ENCODE results near the gene COL8A1.
"Not testable (repeated sequence)": the region's sequence is repeated elsewhere in the genome, so short reads cannot be mapped to it uniquely, and the experiment has no call there.

Gene COL8A1

DNA sequence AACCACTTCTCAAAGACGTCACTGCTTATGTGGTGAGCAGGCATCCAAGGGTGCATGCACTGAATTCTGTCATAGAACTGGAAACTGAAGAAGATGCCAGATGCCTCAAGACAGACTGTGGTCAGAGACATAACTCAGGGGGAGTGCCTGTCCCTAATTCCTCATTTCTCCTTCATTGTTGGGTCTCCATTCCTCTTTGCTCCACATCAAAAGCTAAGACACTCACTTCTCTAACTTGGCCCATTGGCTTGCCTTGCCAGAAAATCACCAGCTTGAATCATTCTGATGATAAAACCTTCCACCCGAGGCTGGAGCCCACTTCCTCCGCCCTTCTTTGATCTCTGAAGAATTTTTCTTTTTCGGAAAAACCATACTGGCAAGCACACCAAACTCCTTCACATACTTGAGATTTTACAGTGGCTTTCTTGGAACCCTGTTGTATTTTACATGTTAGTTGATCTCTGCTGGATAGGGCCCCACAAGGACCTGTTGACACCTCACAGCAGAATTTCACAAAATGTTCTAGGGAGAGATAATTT lies 69.9 kb downstream of the COL8A1 start:
- DNase-seq (ENCODE audit: low spot score) (no peak), FAIRE-seq (no peak)

DNA sequence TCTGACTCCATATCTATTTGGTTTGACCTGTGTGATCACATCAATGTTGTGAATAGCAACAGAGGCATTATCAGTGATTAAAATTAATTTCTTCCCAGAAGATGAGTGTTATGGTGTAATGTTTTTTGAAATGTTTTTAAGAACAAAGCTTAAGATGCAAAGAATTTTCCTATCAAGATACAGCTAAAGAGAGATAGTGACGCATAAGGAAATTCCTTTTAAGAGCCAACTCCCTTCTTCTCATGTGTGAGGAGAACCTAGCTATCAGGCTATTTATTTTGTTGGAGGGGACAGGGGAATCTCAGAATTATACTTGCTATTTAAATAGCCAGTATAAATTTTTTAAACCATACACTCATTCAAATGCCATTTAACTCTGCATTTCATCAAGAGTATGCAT lies 71.3 kb downstream of the COL8A1 start:
- FAIRE-seq = no peak
- no peak for DNase-seq (ENCODE audit: low spot score)

DNA sequence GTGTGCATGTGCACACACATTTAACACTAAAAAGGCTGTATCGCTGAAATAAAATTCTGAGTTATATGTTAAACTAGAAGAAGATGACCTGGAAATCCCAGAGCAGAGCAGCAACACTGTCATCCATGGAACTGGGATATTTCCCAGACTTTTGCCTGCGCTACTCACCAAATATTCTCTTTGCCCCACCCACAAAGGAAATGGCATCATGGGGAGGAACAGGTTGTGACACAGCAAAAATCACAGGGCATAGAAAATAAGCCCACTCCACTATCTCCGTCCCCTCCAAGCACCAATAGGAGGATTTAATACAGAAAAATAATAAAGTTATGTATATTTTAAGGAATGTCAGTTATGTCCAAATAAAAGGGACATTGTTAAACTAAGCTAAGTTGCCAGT lies 71.7 kb downstream of the COL8A1 start:
- no peak for FAIRE-seq
- DNase-seq (ENCODE audit: low spot score) = no peak

DNA sequence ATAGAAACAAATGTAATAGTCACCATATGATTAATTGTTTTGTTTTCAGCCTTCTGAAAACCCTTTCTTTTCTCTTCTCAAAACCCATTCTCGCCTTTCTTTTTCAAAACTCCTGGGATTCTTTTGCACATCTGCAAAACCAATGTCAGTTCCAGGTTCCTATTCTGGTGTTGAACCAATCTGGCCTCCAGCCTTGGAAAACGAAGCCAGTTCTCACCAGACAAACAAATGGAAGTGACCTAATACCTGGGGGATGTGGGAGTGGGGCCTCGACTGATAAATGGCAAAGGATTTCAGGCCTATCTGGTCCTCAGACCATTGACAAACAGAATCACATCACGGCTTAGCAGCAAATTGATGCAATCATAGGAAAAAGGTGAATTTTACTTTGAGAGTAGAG lies 73.0 kb downstream of the COL8A1 start:
- DNase-seq (ENCODE audit: low spot score) (no peak), FAIRE-seq (no peak)

DNA sequence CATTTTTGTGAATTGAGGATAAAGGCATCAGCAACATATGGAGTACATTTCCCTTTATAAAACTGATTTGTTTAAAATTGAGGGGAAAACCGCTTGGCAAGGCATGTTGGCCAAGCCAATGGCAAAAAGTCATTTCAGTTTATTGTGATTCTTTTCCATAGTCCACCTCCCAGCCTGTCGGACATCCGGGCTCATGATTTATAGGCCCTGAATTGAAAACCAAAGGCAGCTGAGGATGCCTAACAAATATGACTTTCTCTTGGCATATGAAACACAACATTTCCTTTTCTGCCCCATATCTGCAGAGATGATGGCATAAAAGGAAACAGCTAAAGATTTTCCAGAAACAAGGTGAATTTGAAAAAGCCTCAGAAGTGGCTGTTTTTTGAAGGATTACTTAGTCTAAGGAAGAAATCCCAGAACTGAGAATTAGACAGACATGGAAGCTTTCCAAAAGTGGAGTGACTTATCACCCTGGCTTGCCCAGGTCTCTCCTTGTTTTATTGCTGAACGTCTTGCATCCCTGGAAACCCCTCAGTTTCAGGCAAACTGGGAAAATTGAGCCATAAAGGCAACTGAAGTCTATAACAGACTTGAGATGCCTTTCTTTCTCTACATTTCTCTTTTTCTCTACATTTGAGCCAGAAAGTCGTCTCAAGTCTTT lies 74.0 kb downstream of the COL8A1 start:
- no peak for DNase-seq (ENCODE audit: low spot score)
- no peak for FAIRE-seq

DNA sequence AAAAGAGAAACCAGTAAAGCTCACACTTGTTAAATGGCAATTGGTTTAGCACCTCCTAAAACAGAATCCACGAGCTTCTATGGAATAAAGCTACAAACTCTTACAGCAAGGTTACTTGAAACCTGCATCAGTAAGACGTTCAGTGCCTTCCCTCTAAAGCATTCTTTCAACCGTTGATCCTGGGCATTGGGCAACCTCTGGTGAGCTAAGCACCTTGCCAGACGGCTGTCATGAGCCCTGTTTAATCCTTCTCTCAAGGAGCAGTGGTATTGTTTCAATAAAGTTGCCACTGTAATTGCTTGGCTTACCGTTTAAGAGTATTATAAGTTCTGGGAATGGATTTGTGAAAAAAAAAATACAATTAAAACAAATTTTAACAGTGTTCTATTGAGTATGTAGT lies 75.0 kb downstream of the COL8A1 start:
- FAIRE-seq (no peak), DNase-seq (ENCODE audit: low spot score) (no peak)

DNA sequence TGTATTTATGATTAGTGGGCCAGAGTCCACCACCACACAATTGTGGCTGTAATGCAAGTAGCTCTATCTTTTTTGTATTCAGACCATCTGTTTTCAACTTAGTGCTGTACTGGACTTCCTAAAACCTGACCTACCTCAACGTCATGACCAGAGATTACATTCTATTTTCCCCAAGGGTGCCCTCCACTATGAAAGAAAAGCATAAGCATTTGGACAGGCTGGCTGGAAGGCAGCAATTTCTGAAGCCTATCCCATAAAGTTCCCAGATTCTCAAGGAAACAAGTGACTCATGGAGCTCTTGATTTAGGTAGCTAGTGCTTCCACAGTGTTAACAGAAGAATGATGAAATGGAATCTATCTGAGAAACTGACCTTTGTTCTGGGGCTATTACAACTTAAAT lies 75.8 kb downstream of the COL8A1 start:
- DNase-seq (ENCODE audit: low spot score) (no peak), FAIRE-seq (no peak)

DNA sequence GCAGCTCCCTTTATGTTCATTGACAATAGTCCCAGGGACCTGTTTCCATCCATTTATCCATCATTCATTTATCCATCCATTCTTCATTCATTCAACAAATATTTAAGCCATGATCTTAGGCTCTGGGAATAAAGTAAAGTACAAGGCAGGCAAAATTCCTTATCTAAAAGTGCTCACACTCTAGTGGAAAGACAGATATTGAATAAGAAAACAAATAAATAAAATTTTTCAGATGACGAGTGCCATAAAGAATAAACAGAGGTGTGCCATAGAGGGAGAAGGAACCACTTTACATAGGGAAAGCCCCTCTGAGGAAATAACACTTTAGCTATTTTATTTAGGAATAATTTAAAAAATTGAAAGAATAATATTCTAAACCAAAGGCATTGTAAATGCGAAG lies 76.2 kb downstream of the COL8A1 start:
- DNase-seq (ENCODE audit: low spot score) = no peak
- FAIRE-seq = no peak

DNA sequence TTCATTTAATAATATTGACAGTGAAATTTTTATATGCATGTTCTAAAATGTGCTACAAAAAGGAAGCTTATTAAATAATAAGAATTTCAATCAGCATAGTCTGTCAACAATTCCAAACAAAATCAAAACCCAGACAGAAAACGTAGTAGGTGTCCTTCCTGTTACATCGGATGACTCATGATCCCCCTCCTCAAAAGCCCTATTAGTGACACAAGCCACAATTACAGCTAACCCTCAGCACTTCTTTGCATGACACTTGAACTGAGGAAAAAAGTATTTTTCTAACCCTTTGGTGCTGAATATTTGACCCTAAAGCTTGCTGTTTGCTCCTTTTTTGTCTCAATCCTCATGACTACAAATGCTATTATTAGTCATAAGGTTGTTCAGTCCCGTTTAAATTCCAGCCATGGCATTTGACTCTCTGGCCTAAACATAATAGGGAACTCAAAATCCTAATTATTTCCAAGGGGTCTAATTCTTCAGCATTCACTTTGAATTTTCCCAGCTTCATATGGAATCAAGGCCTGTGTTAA lies 78.1 kb downstream of the COL8A1 start:
- FAIRE-seq (no peak), DNase-seq (ENCODE audit: low spot score) (no peak)

DNA sequence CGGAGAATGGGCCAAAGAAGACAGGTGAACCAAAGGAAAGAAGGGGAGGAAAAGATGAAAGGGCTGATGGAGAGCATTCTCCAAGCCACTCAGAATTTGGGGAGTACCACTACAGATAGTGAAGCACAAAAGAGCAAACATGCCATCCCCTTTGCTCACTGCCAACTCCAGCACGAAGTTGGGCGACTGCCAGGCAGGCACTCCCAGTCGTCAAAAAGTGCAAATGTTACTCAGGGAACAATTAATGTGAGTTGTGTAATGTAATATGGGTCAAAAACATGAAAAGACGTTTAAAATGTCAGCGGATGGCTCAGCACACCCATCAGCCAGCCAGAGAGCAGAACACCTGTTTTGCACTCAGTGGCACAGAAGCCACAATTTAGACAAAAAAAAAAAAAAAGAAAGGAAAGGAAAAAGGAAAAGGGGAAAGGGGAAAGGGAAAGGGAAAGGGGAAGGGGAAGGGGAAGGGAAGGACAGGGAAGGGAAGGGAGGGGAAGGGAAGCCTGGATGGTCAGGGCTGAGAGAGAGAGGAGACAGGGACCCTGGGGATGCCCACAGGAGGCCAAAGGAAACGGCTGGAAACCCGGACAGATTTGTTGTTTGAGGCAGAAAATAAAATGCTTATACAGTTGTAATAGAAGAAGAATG lies 82.7 kb downstream of the COL8A1 start:
- FAIRE-seq = peak; percentile 9
- DNase-seq (ENCODE audit: low spot score) = peak; percentile 54

DNA sequence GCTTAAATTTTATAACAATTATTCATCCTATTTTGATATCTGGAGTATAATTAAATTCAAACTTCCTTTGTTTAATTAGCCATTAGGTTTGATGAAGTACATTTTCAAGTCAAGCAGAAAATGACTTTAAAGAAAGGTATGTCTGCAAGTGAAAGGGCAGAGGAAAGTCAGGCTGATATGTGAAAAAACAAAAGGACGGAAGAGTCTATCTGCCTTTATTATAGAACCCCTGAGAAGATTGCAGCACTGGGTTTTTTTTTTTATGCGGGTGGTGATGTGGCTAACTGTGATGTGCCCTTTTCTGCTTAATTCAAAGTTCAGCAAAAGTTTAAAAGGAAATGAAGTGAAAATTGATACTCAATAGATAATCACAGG lies 83.2 kb downstream of the COL8A1 start:
- no peak for DNase-seq (ENCODE audit: low spot score)
- FAIRE-seq = no peak

DNA sequence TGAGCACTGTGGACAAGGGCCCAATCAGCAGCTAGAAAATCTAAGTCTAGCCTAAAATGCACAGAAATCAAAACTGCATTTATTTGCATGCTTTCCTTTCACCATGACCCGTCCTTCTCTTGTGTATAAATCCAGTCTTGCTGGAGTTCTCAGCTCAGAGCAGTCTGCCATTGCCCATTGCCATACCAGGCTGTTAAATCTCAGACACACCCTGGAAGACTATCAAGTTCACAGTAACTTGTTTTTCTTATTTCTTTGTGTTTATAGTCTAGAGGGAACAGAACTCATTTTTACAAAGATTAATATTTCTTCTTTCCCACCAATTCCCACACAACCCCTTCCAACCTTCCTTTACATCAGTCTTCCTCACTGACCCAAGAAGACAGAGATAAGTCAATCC lies 85.9 kb downstream of the COL8A1 start:
- DNase-seq (ENCODE audit: low spot score) (no peak), FAIRE-seq (no peak)

DNA sequence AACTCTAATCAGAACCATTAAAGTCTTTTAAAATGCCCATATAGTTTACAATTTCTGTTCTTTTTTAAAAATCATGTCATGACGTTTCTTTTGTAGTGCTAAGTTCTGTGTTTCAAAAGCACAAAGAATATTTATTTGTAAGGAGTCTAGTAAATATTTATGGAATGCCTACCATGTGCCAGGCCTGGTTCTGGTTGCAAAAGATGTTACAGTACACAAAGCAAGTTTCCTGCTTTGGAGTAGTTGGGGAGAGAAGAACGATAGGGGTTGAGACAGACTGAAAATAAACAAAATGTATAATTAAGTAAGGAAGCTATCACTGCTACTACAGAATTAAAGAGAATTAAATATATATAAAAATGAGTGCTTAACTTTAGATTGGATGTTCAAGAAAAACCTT lies 92.5 kb downstream of the COL8A1 start:
- FAIRE-seq (no peak), DNase-seq (ENCODE audit: low spot score) (no peak)

DNA sequence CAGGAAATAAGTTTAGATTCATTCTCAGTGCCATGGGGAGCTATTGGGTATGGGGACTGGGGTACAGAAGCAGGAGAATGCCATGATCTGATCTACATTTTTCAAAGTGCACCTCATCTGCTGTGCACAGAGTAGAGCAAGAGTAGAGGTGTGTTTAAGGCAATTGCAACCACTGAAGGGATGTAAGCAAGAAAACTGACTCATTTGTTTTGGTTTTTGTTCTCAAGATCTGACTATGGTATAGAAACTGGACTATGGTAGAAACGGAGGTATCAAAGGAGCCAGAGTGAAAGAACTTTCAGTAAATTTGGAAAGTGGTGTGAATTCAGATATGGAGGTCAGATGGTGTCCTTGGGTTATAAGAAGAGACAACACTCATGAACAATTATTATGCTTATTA lies 93.1 kb downstream of the COL8A1 start:
- FAIRE-seq = no peak
- DNase-seq (ENCODE audit: low spot score) = no peak

DNA sequence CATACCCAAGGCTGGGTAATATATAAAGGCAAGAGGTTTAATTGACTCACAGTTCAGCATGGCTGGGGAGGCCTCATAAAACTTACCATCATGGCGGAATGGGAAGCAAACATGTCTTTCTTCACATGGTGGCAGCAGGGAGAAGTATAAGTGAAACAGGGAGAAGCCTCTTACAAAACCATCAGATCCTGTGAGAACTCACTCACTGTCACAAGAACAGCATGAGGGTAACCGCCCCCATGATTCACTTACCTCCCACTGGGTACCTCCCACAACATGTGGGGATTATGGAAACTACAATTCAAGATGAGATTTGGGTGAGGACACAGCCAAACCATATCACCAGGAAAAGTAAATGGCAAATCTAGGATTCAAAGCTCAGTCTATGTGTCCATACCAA lies 102.0 kb downstream of the COL8A1 start:
- DNase-seq (ENCODE audit: low spot score); FAIRE-seq: not testable (repeated sequence)

DNA sequence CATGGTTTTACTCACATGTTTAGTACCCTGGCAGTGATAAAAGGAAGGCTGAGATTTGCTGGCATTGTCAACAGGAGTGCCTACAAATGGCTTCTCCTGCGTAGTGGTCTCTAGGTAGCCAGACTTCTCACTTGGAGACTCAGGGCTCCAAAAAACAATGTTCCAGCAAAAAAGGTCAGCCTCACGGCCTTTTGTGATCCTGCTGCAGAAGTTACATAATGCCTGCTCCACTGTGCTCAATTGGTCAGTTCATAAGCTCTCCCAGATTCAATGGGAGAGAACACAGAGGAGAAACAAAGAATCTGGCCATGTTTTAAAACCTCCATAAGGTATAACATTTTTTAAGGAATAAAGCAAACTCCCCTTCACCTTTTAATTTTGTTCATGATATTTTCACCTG lies 103.2 kb downstream of the COL8A1 start:
- FAIRE-seq = no peak
- DNase-seq (ENCODE audit: low spot score) = no peak

DNA sequence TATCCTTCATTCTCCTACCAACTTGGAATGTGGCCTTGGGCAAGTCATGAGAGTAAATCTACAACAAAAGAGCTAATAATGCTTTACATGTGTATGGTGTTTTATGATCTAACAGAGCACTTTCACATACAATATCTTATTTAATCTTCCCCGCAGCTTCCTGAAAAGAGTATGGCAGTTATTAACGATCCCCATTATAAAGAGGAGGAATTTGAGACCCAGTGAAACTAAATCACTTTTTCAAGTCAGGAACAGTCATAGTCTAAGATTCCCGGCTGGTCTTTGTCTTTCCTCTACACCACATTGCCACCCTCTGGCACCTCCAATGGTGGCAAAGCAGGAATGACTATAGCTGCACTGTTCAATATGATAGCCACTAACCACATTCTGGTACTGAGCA lies 109.5 kb downstream of the COL8A1 start:
- FAIRE-seq = peak; percentile 50
- DNase-seq (ENCODE audit: low spot score) = peak; percentile 39

DNA sequence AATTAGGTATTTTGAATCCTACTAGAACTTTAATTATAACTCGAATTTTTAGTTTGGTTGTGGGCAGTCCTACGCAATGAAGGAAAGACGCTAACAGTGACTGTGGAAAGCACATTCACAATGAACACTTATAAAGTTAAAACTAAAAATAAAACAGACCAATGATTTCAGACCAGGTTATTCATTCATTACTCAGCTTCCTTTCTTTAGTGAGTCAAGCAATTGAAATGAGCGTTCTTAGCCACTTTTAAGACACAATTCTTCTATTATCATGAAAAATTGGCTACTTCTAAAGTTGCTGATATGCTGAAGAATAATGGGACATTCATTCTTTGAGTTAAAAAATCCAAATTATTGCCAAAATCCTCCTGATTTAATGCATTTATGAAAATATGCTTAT lies 113.3 kb downstream of the COL8A1 start:
- no peak for FAIRE-seq
- DNase-seq (ENCODE audit: low spot score) = peak; percentile 30

DNA sequence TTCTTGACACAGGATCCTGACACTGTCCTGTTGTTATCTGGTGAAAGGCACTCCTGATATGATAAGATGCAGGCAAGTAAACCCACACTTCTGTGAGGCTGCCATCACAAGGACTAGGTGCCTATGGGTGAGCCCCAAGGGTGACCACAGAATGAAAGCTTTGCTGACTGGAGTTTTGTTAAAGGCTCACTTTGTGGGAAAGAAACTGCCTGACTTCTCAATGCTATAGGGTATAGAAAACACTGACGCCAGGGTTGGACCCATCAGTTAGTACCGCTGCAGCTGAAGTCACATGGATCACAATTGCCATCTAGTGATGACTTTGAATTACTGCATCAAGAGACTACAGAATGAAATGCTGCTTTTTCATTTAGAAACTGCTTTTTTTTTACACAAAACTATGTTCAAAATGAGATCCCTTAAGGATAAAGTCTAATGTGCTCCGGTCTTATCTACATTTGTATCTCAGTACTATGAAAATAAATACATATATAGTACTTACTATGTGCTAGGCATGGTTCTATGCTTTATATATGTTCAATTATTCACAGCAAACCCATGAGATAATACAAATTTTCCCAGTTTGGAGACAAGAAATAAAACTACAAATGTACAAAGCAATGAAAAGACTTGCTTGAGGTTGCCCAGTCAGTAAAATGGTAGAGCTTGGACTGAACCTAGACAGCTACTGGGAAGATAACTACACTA lies 115.0 kb downstream of the COL8A1 start:
- DNase-seq (ENCODE audit: low spot score) = peak; percentile 72
- peak; percentile 94 for FAIRE-seq

DNA sequence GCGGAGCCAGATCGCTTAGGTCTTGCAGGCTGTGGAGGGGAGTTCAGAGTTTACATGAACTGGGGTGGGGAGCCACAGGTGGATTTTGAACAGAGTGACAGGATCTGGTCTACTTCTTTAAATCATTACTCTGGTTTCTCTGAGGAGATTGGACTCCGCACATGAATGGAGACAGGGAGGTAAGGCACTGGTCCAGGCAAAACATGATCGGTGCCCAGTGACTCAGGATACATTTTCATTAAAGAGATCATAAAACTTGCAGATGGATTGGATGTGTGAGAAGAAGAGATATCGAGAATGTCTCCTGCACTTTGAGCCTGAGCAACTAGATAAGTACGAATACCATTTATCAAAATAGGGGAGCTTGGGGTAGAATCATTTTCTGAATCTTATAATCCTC lies 117.4 kb downstream of the COL8A1 start:
- DNase-seq (ENCODE audit: low spot score) = no peak
- no peak for FAIRE-seq

DNA sequence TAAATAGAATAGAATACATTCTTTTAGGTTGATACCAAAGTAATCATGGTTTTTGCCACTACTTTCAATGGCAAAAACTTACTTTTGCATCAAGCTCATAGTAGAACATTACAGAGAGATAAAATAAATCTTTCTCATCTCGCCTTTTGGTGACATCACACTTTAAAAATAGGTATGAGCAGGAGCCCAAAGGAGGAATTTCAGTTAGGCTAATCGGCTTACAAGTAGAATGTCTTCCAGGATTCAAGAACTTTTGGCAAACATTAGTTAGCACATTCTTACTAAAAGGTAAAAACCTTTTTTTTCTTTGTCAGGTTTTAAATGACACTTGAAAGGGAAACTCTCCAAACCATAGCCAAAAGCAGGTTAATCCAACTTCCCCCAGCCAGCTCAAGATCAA lies 119.6 kb downstream of the COL8A1 start:
- FAIRE-seq (no peak), DNase-seq (ENCODE audit: low spot score) (no peak)

DNA sequence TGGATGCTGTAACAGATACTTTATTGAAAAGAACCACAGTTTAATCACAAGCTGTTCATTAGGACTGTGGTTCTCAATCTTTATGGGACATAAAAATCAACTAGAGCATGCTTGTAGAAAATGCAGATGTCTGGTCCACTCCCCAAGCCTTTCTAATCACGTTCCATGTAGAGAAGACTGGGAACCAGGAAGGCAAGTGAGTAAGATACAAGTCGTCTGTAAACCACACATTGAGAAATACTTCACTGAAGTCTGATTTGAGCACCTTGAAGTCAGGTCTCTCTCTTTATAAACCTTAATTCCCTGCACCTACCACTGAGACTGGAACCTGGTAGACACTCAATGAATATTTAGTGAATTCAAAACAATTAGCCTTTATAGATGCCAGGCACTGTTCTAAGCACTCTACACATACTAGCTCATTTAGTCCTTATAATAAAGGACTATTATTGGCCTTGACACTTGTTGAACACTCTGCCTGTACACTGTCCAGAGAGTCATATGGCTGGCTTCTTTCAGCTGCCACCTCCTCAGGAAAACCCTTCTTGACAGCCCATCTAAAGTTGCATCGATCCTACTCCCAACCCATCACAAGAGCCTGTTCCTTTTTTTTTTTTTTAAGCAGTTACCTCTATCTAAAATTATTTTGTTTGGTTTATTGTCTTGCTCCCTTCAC lies 120.2 kb downstream of the COL8A1 start:
- FAIRE-seq = no peak
- DNase-seq (ENCODE audit: low spot score) = no peak
